Measurements from ENCODE around the gene AGBL3. TPM values are rescaled to one million over a fixed set of nuclear protein-coding genes. Genes with fewer than 3 reads are reported as not detected.

AGBL3 gene
- total and polyA plus RNA-seq, 9 donors: 2.0 to 8.1 (median 4.2) TPM

- intact Hi-C loops (cut with DNase I): loop anchor here in 1 of 4 donors (10.0 kb wide), 1 partner anchor 177 kb away; no protein-coding TSS in a partner anchor
- no peaks in the 10 kb centered on the region for H3K9me3 ChIP-seq
- 78 to 87% (median 83%) methylated on average over 5 of the region's 5 CpGs for WGBS, 3 donors
- peaks cover 8% of the 10 kb centered on the region for H3K4me1 ChIP-seq (ENCODE audit: insufficient read depth)
- TF ChIP-seq POLR2A (IDR thresholded peaks at IDR 0.05) (no peak), EP300 (IDR thresholded peaks at IDR 0.05) (no peak), CTCF (IDR thresholded peaks at IDR 0.05) (no peak)
- no peak for DNase-seq
- no peaks in the 10 kb centered on the region for H3K27me3 ChIP-seq
- H3K27ac ChIP-seq: no peak overlapping the region
- no peaks in the 10 kb centered on the region for H3K36me3 ChIP-seq
- no peak overlapping the region for H3K4me3 ChIP-seq
These were observed 1.9 kb downstream of the AGBL3 start for GRCh38 chr7:134988161-134988560.

- Histone ChIP-seq H3K36me3 (no peaks in the 10 kb centered on the region), H3K9me3 (no peaks in the 10 kb centered on the region), H3K27ac (peak overlapping the region in 1 of 2 donors; percentile 40), H3K4me3 (no peak overlapping the region), H3K4me1 (ENCODE audit: insufficient read depth) (peaks cover 19% of the 10 kb centered on the region), H3K27me3 (no peaks in the 10 kb centered on the region)
- TF ChIP-seq POLR2A (IDR thresholded peaks at IDR 0.05) (no peak), CTCF (IDR thresholded peaks at IDR 0.05) (no peak), EP300 (IDR thresholded peaks at IDR 0.05) (no peak)
- intact Hi-C loops (cut with DNase I): loop anchor here in 1 of 4 donors (10.0 kb wide), 1 partner anchor 173 kb away; no protein-coding TSS in a partner anchor
- no peak for DNase-seq
- 43 to 46% (median 43%) methylated on average over 2 of the region's 2 CpGs for WGBS, 3 donors
These were observed 5.4 kb downstream of the AGBL3 start for GRCh38 chr7:134991469-134992339.

GRCh38 chr7:134992626-134993179 lies 6.4 kb downstream of the AGBL3 start:
- no peaks in the 10 kb centered on the region for H3K36me3 ChIP-seq
- 4 to 13% (median 8%) methylated on average over 6 of the region's 6 CpGs for WGBS, 3 donors
- peak; percentile 30 to 59 (median 34) for DNase-seq
- TF ChIP-seq EP300 (IDR thresholded peaks at IDR 0.05) (no peak), CTCF (IDR thresholded peaks at IDR 0.05) (no peak), POLR2A (IDR thresholded peaks at IDR 0.05) (no peak)
- H3K27ac ChIP-seq: peak overlapping the region in 1 of 2 donors; percentile 40
- H3K4me1 ChIP-seq (ENCODE audit: insufficient read depth): peaks cover 23% of the 10 kb centered on the region
- intact Hi-C loops (cut with DNase I): loop anchor here in 1 of 4 donors (10.0 kb wide), 1 partner anchor 172 kb away; no protein-coding TSS in a partner anchor
- H3K27me3 ChIP-seq: no peaks in the 10 kb centered on the region
- H3K9me3 ChIP-seq: no peaks in the 10 kb centered on the region
- no peak overlapping the region for H3K4me3 ChIP-seq

- Histone ChIP-seq H3K27ac (peak overlapping the region in 1 of 2 donors; percentile 33), H3K4me1 (ENCODE audit: insufficient read depth) (peaks cover 23% of the 10 kb centered on the region), H3K27me3 (no peaks in the 10 kb centered on the region), H3K36me3 (no peaks in the 10 kb centered on the region), H3K9me3 (no peaks in the 10 kb centered on the region), H3K4me3 (no peak overlapping the region)
- 89 to 91% (median 90%) methylated on average over 2 of the region's 2 CpGs for WGBS, 3 donors
- intact Hi-C loops (cut with DNase I): loop anchor here in 1 of 4 donors (10.0 kb wide), 1 partner anchor 171 kb away; no protein-coding TSS in a partner anchor
- TF ChIP-seq POLR2A (IDR thresholded peaks at IDR 0.05) (no peak), CTCF (IDR thresholded peaks at IDR 0.05) (no peak), EP300 (IDR thresholded peaks at IDR 0.05) (no peak)
- DNase-seq: no peak
These were observed 7.7 kb downstream of the AGBL3 start for GRCh38 chr7:134993877-134994456.

Data from ovary (tissue), 9 donors.